Fibroblast of mammary gland (primary cell): ENCODE results near the gene RBM19.

Source experiments
- DNase-seq: peaks from one replicate; pipeline ENCODE4 v3.0.0-alpha.2; 2010; ENCODE audit warnings: low read depth
- H3K4me3 ChIP-seq: 2 replicates; pipeline ENCODE4 v1.5.1; 2011; ENCODE audit warnings: low read depth, mild to moderate bottlenecking, low read length, moderate library complexity; ENCODE audit not compliant: control insufficient read depth
- CTCF ChIP-seq: conservative IDR thresholded peaks from 2 replicates; pipeline ENCODE4 v1.5.1; 2011; ENCODE audit warnings: low read depth, low read length, inconsistent platforms; ENCODE audit not compliant: control insufficient read depth, insufficient read depth

The RBM19 gene

GRCh38 chr12:113955109-113955970 lies 10.8 kb downstream of the RBM19 start:
- TF ChIP-seq CTCF, result peak; percentile 45
- H3K4me3 ChIP-seq, result no peak overlapping the region
- DNase-seq, result peak; percentile 17

- no peak overlapping the region for H3K4me3 ChIP-seq
- DNase-seq, result no peak
- no peak for TF ChIP-seq CTCF
These were observed 11.6 kb downstream of the RBM19 start for GRCh38 chr12:113954547-113954946.

GRCh38 chr12:113950873-113951272 lies 15.3 kb downstream of the RBM19 start:
- no peak for DNase-seq
- no peak overlapping the region for H3K4me3 ChIP-seq
- TF ChIP-seq CTCF, result no peak

- no peak for TF ChIP-seq CTCF
- no peak overlapping the region for H3K4me3 ChIP-seq
- DNase-seq, result no peak
These were observed 16.5 kb downstream of the RBM19 start for GRCh38 chr12:113949321-113950305.

GRCh38 chr12:113948151-113948914 lies 17.8 kb downstream of the RBM19 start:
- no peak overlapping the region for H3K4me3 ChIP-seq
- no peak for DNase-seq
- TF ChIP-seq CTCF, result no peak

GRCh38 chr12:113946175-113946574 lies 19.9 kb downstream of the RBM19 start:
- DNase-seq, result no peak
- TF ChIP-seq CTCF, result no peak
- no peak overlapping the region for H3K4me3 ChIP-seq
